MM.1S (cell line): ENCODE data around the gene TNFRSF8.

Source experiments
- CTCF ChIP-seq: fragments of 300-600 bp; sonication (generic); IDR thresholded peaks from 2 replicates; pipeline ENCODE4 v1.5.1; 2016; ENCODE audit warnings: antibody characterized with exemption, low read length, mixed read lengths
- EZH2 ChIP-seq: fragments of 300-600 bp; sonication (generic); optimal IDR thresholded peaks from 2 replicates; pipeline ENCODE3; 2017; ENCODE audit warnings: low read depth, mild to moderate bottlenecking, antibody characterized with exemption, low read length, mixed read lengths

DNA sequence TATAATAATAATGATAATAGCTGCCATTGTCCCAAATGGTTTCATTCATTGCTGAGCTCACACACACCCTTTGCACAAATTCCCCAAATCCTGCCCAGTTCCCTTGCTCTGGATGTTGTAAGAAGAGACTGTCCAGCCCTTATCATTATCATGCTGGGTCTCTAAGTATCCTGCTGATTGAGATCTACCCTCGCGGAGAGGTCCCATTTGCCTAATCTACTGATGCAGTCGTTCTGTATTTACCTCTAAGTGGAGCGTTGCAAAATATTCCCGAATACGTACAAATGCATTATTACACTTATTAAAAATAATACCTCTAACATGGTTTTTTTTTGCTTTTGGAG is 51.2 kb downstream of the TNFRSF8 start:
- TF ChIP-seq EZH2 (no peak), CTCF (no peak)
